Mesothelial cell of epicardium (in vitro differentiated cells): ENCODE measurements around the gene MRGPRE. TPM values are rescaled to one million over a fixed set of nuclear protein-coding genes. Genes with fewer than 3 reads are reported as not detected.

Experiments used
- DNase-seq, 2 experiments: peaks; one replicate each; pipeline ENCODE4 v3.0.0; 2021; ENCODE audit warnings: low spot score in 2 of 2; ENCODE audit not compliant: unreplicated experiment in 2 of 2
- H3K27ac Mint-ChIP-seq: 2 replicates; pipeline ENCODE4 v1.8.0; 2021; ENCODE audit warnings: mixed read lengths
- H3K27me3 Mint-ChIP-seq: 2 replicates; pipeline ENCODE4 v1.8.0; 2021; ENCODE audit warnings: low read depth, mixed read lengths
- H3K36me3 Mint-ChIP-seq: 2 replicates; pipeline ENCODE4 v1.8.0; 2021; ENCODE audit warnings: mixed read lengths
- H3K4me1 Mint-ChIP-seq: 2 replicates; pipeline ENCODE4 v1.8.0; 2021; ENCODE audit warnings: mixed read lengths
- H3K4me3 Mint-ChIP-seq: 2 replicates; pipeline ENCODE4 v1.8.0; 2021; ENCODE audit warnings: mild to moderate bottlenecking, moderate library complexity, mixed read lengths
- H3K9me3 Mint-ChIP-seq: 2 replicates; pipeline ENCODE4 v1.8.0; 2021; ENCODE audit warnings: mixed read lengths
- total RNA-seq: library from RNA; stranded (reverse); gene quantifications from 3 replicates; pipeline ENCODE4 v1.2.1, GENCODE V29; 2021
- TF ChIP-seq, protein P1 (sequence below): fragments of 200-600 bp; sonication (generic); IDR thresholded peaks from one replicate; pipeline ENCODE4 v1.5.0; 2021; ENCODE audit warnings: antibody characterized with exemption; ENCODE audit not compliant: unreplicated experiment

Gene MRGPRE
- total RNA-seq, 1 donor from 2014 or later: not detected

DNA sequence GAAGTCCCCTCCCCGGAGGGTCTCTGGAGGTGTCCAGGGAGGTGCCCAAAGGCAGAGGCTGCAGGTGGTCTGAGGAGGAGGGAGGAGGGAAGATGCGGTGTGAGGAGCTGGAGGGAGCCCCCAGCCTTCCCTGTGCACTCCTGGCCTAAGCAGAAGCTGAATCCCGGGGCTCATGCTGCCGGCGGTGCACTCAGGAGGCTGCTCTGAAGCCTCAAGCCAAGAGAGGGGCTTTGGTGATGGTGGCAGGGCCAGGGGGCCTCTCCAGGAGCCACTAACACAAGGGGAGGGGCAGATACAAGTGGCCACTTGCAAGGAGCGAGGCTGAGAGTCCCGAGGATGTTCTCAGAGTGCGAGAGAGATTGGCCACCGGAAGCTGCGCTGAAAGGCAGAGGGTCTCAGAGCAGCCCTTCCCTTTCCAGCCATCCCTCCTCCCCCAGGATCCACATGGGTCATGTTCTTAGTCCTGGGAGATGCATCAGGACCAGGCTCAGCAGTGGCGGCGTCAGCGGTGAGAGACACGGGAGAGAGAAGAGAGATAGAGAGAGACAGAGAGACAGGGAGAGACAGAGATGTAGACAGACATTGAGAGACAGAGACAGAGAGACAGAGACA, 12.8 kb downstream of the MRGPRE start:
- Mint-ChIP-seq H3K36me3 (no peaks in the 10 kb centered on the region), H3K9me3 (no peaks in the 10 kb centered on the region), H3K27ac (no peak overlapping the region), H3K27me3 (peaks cover 68% of the 10 kb centered on the region), H3K4me1 (peaks cover 5% of the 10 kb centered on the region), H3K4me3 (no peak overlapping the region)
- TF ChIP-seq, protein P1, sequence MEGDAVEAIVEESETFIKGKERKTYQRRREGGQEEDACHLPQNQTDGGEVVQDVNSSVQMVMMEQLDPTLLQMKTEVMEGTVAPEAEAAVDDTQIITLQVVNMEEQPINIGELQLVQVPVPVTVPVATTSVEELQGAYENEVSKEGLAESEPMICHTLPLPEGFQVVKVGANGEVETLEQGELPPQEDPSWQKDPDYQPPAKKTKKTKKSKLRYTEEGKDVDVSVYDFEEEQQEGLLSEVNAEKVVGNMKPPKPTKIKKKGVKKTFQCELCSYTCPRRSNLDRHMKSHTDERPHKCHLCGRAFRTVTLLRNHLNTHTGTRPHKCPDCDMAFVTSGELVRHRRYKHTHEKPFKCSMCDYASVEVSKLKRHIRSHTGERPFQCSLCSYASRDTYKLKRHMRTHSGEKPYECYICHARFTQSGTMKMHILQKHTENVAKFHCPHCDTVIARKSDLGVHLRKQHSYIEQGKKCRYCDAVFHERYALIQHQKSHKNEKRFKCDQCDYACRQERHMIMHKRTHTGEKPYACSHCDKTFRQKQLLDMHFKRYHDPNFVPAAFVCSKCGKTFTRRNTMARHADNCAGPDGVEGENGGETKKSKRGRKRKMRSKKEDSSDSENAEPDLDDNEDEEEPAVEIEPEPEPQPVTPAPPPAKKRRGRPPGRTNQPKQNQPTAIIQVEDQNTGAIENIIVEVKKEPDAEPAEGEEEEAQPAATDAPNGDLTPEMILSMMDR: no peak
- DNase-seq: no peak

DNA sequence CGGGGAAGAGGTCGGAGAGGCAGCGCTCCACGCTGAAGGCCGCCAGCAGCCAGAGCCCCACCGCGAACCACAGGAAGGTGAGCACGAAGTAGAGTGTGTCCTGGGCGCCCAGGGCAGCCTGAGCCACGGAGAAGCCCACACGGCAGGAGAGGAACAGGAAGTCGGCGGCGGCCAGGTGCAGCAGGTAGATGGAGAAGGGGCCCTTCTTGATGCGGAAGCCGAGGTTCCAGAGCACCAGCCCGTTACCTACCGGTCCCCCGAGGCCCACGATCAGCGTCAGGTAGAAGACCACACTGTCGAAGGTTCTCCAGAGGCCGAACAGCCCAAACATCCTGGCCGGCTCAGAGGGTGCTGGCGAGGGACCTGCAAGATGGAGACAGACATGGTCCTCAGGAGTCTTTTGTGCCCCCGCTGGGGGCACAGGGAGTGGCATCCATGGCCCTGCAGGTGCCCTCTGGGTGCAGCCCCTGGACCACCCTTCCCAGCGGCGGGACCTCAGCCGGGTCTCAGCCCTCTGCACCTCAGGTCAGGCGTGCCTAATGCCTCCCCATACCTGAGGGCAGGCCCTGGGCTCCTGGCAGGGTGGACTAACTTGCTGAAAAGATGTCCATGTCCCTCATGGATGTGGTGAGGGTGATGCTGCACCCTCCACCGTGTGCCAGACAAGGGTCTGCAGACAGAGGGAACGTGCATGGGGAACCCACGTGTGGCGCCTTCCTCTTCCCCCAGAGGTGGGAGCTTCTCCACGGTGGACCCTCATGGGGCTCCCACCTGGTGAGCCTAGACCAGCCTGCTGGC, 13.5 kb downstream of the MRGPRE start, which contains the start of gene MRGPRG:
TSS of gene MRGPRG (minus strand) at position 331 of the 798 bp plus-strand sequence. CDS start at position 331, 0 bp downstream.
- no peak for DNase-seq
- H3K27me3 Mint-ChIP-seq: peaks cover 68% of the 10 kb centered on the region

DNA sequence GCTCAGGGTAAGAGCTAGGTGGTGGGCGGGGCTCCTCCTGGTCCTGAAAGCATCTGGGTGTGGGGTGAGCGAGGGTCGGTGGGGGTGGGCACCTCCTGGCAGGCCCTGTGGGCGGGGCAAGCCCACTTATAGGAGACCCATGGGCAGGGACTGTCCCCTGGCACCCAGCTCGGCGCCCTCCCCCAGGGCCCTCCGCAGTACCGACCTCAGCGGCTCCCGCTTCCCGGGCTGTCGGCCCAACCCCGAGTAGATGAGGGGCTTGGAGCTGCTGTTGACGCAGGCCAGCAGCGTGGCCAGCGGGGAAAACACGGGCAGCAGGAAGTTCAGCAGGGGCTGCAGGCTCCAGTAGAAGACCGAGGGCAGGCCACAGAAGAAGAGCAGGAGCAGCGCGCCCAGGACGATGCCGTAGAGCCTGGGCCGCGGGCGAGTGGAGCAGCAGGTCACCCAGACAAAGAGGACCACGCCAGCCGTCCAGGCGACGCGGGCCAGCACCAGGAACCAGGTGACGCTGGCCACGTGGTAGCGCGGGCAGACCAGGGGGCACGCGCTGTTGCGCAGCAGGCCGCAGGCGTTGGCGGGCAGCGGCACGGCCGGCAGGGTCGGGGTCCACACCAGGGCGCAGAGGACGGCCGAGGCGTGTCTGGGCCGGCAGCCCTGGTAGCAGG, 14.3 kb downstream of the MRGPRE start:
- DNase-seq: peak in 1 of 2 experiments; percentile 16
- TF ChIP-seq, protein P1: no peak
- H3K9me3 Mint-ChIP-seq: no peaks in the 10 kb centered on the region
- no peak overlapping the region for H3K4me3 Mint-ChIP-seq
- H3K36me3 Mint-ChIP-seq: no peaks in the 10 kb centered on the region
- peaks cover 5% of the 10 kb centered on the region for H3K4me1 Mint-ChIP-seq
- H3K27me3 Mint-ChIP-seq: peaks cover 68% of the 10 kb centered on the region
- H3K27ac Mint-ChIP-seq: no peak overlapping the region

More for the DNA sequence above, 13.5 kb downstream of the MRGPRE start, which contains the start of gene MRGPRG:
- TF ChIP-seq, protein P1: no peak
- H3K27ac Mint-ChIP-seq: no peak within 1 kb of the TSS
- peaks cover 5% of the 10 kb centered on the region for H3K4me1 Mint-ChIP-seq
- no peaks in the 10 kb centered on the region for H3K9me3 Mint-ChIP-seq
- no peaks in the 10 kb centered on the region for H3K36me3 Mint-ChIP-seq
- H3K4me3 Mint-ChIP-seq: no peak within 1 kb of the TSS

DNA sequence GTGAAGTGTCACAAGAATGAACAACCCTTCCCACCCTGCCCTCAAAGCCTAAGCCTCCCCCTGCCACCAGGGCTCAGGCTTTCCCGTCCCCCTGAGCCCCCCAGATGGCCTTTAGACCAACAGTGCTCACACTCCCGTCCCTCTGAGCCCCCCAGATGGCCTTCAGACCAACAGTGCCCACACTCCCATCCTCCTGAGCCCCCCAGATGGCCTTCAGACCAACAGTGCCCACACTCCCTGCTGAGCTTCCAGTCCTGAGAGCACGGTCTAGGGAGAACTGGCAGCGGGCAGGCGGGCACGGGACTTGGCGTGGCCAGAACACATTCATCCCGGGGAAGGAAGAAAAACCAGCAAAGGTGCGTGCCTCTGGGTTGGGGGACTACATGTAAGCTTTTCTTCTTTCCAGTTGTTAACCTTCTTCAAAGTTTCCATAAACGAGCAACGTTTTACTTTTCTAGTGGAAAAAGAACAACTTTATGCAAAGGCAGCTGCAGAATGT, 16.1 kb downstream of the MRGPRE start:
- TF ChIP-seq, protein P1: no peak
- no peak overlapping the region for H3K27ac Mint-ChIP-seq
- H3K4me1 Mint-ChIP-seq: peaks cover 5% of the 10 kb centered on the region
- peaks cover 73% of the 10 kb centered on the region for H3K27me3 Mint-ChIP-seq
- peak in 1 of 2 experiments; percentile 17 for DNase-seq
- no peaks in the 10 kb centered on the region for H3K36me3 Mint-ChIP-seq
- H3K4me3 Mint-ChIP-seq: no peak overlapping the region
- H3K9me3 Mint-ChIP-seq: peaks cover 11% of the 10 kb centered on the region

DNA sequence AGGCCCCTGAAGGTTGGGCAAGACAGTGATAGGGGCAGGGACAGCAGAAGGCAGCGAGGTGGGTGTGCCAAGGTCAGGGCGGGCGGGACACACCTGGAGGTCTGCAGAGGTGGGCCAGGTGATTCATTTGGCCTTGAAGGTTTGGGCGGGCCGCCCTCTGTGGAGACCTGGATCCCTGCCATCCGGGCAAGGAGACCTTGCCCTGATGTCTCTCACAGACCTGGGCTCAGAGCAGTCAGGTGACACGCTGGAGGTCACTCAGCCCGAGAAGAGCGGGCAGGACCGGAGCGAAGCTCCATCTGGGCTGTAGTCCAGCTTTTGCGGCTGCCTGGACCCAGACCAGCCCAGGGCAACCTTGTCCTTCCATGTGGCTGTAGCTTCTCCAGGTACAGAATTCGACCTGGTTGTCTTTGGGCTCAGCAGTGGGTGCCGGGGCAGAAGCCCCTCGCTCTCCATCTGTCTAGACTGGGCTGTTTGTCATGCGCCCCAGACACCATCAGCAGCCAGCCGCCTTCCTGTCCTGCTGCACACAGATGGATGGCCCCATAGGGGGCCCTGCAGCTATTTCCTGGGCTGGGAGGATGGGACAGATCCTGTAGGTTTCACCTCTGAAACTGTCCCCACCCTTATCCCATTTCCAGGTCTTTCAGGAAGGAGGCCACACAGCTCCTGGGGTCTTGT, 16.7 kb downstream of the MRGPRE start:
- H3K27ac Mint-ChIP-seq: no peak overlapping the region
- no peaks in the 10 kb centered on the region for H3K36me3 Mint-ChIP-seq
- H3K4me3 Mint-ChIP-seq: no peak overlapping the region
- H3K27me3 Mint-ChIP-seq: peaks cover 71% of the 10 kb centered on the region
- H3K9me3 Mint-ChIP-seq: peaks cover 16% of the 10 kb centered on the region
- H3K4me1 Mint-ChIP-seq: peaks cover 5% of the 10 kb centered on the region
- DNase-seq: peak in 1 of 2 experiments; percentile 19
- TF ChIP-seq, protein P1: no peak
